GM19324 (cell line): ENCODE measurements around the gene PTDSS2.

Experiments
- ATAC-seq: cut with Tn5 transposase; IDR thresholded peaks from one replicate; pipeline ENCODE4 v1.9.1; 2021; ENCODE audit warnings: mild to moderate bottlenecking, moderate library complexity; ENCODE audit not compliant: unreplicated experiment, low FRiP score

Gene PTDSS2

DNA sequence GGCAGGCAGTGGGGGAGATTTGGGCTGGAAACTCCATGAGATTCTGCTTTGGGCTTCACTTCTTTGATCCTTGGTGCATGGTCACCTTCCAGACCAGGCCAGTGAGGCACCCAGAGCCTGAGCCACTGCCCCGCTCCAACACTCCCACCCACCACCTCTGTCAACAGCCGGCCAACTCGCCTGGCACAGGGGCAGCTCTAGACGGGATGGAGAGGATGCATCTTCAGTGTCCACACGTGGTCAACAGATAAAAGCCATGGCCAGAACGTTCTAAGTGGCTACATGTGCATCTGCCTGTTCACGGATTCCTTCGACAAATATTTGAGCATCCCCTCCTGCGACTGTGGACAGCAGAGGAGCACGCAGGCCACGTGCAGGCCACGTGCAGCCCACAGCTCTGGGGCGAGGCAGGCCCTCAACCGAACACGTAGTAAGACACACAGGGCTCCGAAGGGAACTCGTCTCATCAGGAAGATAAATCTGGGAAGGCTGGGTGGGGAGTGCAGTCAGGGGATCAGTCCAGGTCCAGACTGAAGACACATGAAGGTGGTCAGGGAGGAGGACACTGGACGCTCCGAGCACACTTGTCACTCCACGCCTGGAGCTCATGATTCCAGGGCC lies 88.5 kb downstream of the PTDSS2 start:
- no peak for ATAC-seq

DNA sequence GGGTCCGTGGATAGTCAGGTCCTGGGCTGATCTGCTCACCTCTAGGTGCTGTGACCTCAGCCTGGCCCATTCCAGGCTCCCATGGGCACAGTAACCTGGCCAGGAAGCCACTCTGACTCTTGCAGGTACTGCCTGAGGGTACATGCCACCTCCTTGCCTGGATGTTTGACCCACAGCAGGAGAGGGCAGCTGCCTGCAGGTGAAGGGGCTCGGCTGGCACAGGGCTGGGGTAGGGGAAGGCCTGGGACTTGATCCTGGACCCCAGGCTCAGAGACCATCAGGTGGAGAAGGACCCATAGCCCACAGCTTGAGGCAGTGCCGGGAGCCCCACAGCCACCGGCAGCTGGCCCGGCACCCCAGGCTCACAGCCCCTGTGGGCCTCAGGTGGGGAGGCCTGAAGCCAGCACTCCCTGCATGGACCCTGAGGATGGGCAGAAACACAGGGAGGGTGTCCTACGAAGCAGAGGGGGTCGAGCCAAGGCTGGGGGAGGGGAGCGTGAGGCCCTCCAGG lies 89.9 kb downstream of the PTDSS2 start:
- ATAC-seq = no peak
